Effector memory CD4-positive, alpha-beta T cell (primary cell): Measurements from ENCODE around the gene MOGAT1.

Source experiments
- DNase-seq, 3 donors: peaks; one replicate each; pipeline ENCODE4 v3.0.0-alpha.2; 2020
- H3K27ac ChIP-seq: 2 replicates; pipeline ENCODE4 v1.7.0; 2013; ENCODE audit warnings: mild to moderate bottlenecking, low read length, moderate library complexity; ENCODE audit not compliant: insufficient read depth, poor library complexity, severe bottlenecking
- H3K27me3 ChIP-seq: replicated peaks from 2 replicates; pipeline ENCODE4 v1.7.0; 2013; ENCODE audit warnings: mild to moderate bottlenecking, low read length; ENCODE audit not compliant: insufficient read depth, control insufficient read depth, poor library complexity, severe bottlenecking
- H3K36me3 ChIP-seq: 2 replicates; pipeline ENCODE4 v1.7.0; 2013; ENCODE audit warnings: mild to moderate bottlenecking, low read length, moderate library complexity; ENCODE audit not compliant: control insufficient read depth, insufficient read depth
- H3K4me1 ChIP-seq: 2 replicates; pipeline ENCODE4 v1.7.0; 2013; ENCODE audit warnings: low read length, mild to moderate bottlenecking; ENCODE audit not compliant: control insufficient read depth, insufficient read depth, poor library complexity, severe bottlenecking
- H3K4me3 ChIP-seq: 2 replicates; pipeline ENCODE4 v1.7.0; 2013; ENCODE audit warnings: low read length, low read depth, mild to moderate bottlenecking; ENCODE audit not compliant: insufficient read depth, poor library complexity, severe bottlenecking
- H3K9me3 ChIP-seq: 2 replicates; pipeline ENCODE4 v1.7.0; 2013; ENCODE audit warnings: mild to moderate bottlenecking, low read length, moderate library complexity; ENCODE audit not compliant: control insufficient read depth

The MOGAT1 gene

GRCh38 chr2:222722327-222722946, 51.0 kb downstream of the MOGAT1 start:
- no peaks in the 10 kb centered on the region for H3K27me3 ChIP-seq
- no peak overlapping the region for H3K4me3 ChIP-seq
- no peaks in the 10 kb centered on the region for H3K9me3 ChIP-seq
- H3K4me1 ChIP-seq: no peaks in the 10 kb centered on the region
- no peaks in the 10 kb centered on the region for H3K36me3 ChIP-seq
- no peak overlapping the region for H3K27ac ChIP-seq
- DNase-seq: no peak

DNA sequence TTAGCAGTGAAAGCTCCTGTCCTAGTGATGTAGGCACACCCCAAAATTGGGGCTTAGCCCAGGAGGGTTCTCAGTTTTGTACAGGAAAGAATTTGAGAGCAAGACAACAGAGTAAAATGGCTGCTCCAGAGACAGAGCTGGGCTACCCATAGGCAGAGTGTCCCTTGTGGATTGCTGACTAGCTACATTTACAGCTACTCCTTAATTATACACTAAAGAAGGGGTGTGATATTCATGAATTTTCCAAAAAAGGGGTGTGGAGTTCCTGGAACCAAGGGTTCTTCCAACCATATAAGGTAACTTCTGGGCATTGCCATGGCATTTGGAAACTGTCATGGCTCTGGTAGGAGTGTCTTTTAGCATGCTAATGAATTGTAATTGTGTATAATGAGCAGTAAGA, 52.8 kb downstream of the MOGAT1 start:
- no peaks in the 10 kb centered on the region for H3K9me3 ChIP-seq
- no peaks in the 10 kb centered on the region for H3K36me3 ChIP-seq
- no peaks in the 10 kb centered on the region for H3K27me3 ChIP-seq
- no peak overlapping the region for H3K4me3 ChIP-seq
- DNase-seq: no peak
- H3K27ac ChIP-seq: no peak overlapping the region
- no peaks in the 10 kb centered on the region for H3K4me1 ChIP-seq

DNA sequence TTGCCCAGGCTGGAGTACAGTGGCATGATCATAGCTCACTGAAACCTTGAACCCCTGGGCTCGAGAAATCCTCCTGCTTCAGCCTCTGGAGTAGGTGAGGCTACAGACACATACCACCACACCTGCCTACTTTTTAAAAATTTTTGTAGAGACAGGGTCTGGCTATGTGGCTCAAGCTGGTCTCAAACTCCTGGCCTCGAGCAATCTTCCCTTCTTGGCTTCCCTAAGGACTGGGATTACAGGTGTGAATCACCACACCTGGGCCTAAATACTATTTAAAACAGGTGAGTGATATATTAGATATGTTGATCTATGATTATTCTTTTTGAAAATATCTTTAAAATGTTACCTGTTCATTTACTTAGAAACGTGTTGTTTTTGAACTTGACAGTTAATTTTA, 57.2 kb downstream of the MOGAT1 start:
- H3K36me3 ChIP-seq: no peaks in the 10 kb centered on the region
- H3K4me1 ChIP-seq: no peaks in the 10 kb centered on the region
- H3K27me3 ChIP-seq: no peaks in the 10 kb centered on the region
- H3K27ac ChIP-seq: no peak overlapping the region
- H3K9me3 ChIP-seq: no peaks in the 10 kb centered on the region
- H3K4me3 ChIP-seq: no peak overlapping the region
- DNase-seq: no peak

GRCh38 chr2:222730366-222730999, 59.0 kb downstream of the MOGAT1 start:
- Histone ChIP-seq H3K4me3 (no peak overlapping the region), H3K36me3 (no peaks in the 10 kb centered on the region), H3K4me1 (no peaks in the 10 kb centered on the region), H3K9me3 (no peaks in the 10 kb centered on the region), H3K27ac (no peak overlapping the region), H3K27me3 (peaks cover 2% of the 10 kb centered on the region)
- DNase-seq: no peak

GRCh38 chr2:222731201-222731621, 59.8 kb downstream of the MOGAT1 start:
- H3K4me3 ChIP-seq: no peak overlapping the region
- H3K27ac ChIP-seq: no peak overlapping the region
- no peaks in the 10 kb centered on the region for H3K4me1 ChIP-seq
- H3K27me3 ChIP-seq: peaks cover 2% of the 10 kb centered on the region
- no peaks in the 10 kb centered on the region for H3K36me3 ChIP-seq
- no peaks in the 10 kb centered on the region for H3K9me3 ChIP-seq
- no peak for DNase-seq

DNA sequence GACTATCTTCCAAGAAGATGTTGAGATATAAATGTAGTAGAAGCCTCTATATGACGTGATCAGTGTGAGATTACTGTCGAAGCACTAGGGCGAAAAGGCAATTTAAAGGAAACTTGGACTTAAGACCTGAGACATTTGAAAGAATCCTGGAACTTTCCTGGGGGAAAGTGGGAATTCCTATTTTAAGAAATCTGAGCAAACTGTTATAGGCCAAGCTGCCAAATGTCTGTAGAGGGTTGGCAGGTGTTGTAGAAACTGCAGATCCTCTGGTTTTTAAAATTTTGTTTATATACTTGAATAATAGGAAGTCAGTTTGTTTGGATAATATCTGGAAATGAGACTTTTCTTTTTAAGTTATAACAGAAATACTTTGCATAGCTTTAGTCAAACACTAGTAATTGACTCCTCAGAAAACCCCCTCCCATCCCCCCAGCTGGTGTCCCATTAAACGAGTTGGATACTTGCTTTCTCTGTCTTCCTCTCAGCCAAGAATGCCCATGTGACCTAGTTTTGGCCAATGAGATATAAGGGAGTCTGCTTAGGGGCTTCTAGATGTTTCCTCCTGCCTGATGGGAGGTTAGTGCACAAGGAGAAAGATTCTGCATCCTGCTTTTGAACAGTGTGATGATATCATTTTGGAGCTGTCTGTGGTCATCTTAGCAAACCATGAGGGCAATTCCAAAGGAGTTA, 61.2 kb downstream of the MOGAT1 start:
- no peak for DNase-seq
- H3K36me3 ChIP-seq: no peaks in the 10 kb centered on the region
- no peaks in the 10 kb centered on the region for H3K4me1 ChIP-seq
- no peaks in the 10 kb centered on the region for H3K9me3 ChIP-seq
- H3K27ac ChIP-seq: no peak overlapping the region
- no peak overlapping the region for H3K4me3 ChIP-seq
- H3K27me3 ChIP-seq: peaks cover 2% of the 10 kb centered on the region

GRCh38 chr2:222733470-222733845, 62.0 kb downstream of the MOGAT1 start:
- no peak overlapping the region for H3K4me3 ChIP-seq
- peaks cover 2% of the 10 kb centered on the region for H3K27me3 ChIP-seq
- no peak overlapping the region for H3K27ac ChIP-seq
- DNase-seq: no peak
- H3K4me1 ChIP-seq: no peaks in the 10 kb centered on the region
- no peaks in the 10 kb centered on the region for H3K9me3 ChIP-seq
- no peaks in the 10 kb centered on the region for H3K36me3 ChIP-seq

DNA sequence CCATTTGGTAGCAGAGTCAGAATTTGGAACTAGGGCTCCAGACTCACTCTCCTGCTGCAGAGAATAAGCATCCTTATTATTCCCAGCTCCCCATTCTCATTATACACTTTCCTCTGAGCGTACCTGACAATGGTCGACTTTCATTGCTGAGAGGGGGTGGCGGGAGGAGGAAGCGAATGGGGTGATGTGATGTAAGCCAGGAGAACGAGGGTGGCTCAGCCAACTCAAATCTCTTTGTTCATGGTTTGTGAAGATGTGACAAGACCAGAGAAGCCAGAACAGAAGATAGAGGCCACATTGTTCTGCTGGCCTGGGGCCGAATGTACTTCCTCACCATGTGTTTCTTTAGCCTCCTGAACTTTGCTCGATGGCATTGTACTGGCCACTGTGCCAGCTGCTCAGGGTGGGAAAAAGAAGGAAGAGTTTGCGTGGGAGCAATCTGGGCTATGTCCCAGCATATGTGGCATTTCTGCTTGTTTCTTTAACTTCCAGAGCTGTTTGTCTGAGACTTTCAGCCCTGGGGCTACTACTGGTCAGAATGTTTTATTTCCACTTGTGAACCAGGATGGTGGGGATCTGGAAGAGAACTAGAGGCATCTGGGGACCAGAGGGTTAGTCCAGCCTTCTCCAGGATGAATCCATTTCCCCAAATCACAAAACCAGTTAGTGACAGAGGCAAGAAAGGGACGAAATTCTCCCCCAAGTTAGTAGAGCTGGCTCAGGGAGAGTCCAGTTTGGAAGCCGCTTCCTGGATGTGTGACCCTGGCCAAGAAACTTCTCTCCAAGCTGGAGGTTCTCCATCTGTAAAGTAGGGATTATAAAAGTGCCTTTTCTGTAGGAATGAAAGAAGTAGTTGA, 62.6 kb downstream of the MOGAT1 start:
- no peak for DNase-seq
- H3K4me3 ChIP-seq: no peak overlapping the region
- H3K36me3 ChIP-seq: no peaks in the 10 kb centered on the region
- H3K4me1 ChIP-seq: no peaks in the 10 kb centered on the region
- H3K27me3 ChIP-seq: peaks cover 2% of the 10 kb centered on the region
- no peaks in the 10 kb centered on the region for H3K9me3 ChIP-seq
- H3K27ac ChIP-seq: no peak overlapping the region

GRCh38 chr2:222734703-222735014, 63.2 kb downstream of the MOGAT1 start:
- Histone ChIP-seq H3K27ac (no peak overlapping the region), H3K9me3 (no peaks in the 10 kb centered on the region), H3K27me3 (peaks cover 2% of the 10 kb centered on the region), H3K4me1 (no peaks in the 10 kb centered on the region), H3K4me3 (no peak overlapping the region), H3K36me3 (no peaks in the 10 kb centered on the region)
- no peak for DNase-seq

DNA sequence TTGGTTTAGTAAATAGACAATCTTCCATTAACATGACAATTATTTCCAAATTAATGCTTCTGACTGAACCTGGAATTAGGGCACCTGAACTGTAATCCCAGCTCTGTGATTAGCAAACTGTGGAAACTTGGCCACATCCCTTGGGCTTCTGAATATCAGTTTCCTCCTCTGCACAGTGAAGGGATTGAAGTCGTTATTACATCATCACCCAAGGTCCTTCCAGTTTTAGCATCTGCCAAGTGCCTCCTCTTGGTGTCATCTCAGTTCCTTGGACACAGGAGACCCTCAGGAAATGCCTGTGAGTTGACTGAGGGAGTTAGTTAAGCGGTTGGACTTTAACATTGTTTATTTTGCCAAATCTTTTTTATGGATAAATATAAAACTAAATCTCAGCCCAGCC, 64.8 kb downstream of the MOGAT1 start:
- Histone ChIP-seq H3K4me1 (no peaks in the 10 kb centered on the region), H3K36me3 (no peaks in the 10 kb centered on the region), H3K4me3 (no peak overlapping the region), H3K27me3 (peaks cover 2% of the 10 kb centered on the region), H3K27ac (no peak overlapping the region), H3K9me3 (no peaks in the 10 kb centered on the region)
- DNase-seq: no peak
